Mammary epithelial cell (primary cell): ENCODE results near the gene TSC2.

Experiments used
- CTCF ChIP-seq, 2 donors: IDR thresholded peaks in 1 of 2; conservative IDR thresholded peaks in 1 of 2; 2 replicates each; pipeline ENCODE4 v1.5.1; 2011 to 2012; ENCODE audit warnings: inconsistent platforms in 2 of 2, low read length in 2 of 2, mild to moderate bottlenecking in 2 of 2, control low read depth in 1 of 2, low read depth in 1 of 2; ENCODE audit not compliant: insufficient read depth in 1 of 2; ENCODE audit errors: extremely low read depth in 1 of 2
- EZH2 ChIP-seq: IDR thresholded peaks from 2 replicates; pipeline ENCODE4 v1.6.1; 2012; ENCODE audit warnings: low read length, inconsistent platforms, borderline replicate concordance

GRCh38 chr16:2090777-2091546 is 43.2 kb downstream of the TSC2 start:
- TF ChIP-seq CTCF (conservative IDR thresholded peaks at IDR 0.05 in 1 of 2, IDR thresholded peaks at IDR 0.05 in 1 of 2; ENCODE audit: extremely low read depth in 1 of 2, insufficient read depth in 1 of 2, low read depth in 1 of 2, low read length in 2 of 2) (no peak), EZH2 (no peak)
